ENCODE results near the gene AGAP2.

Gene AGAP2

GRCh38 chr12:57781801-57782200 is 43.3 kb upstream of the AGAP2 start:
- no peaks in the 10 kb centered on the region for H3K27me3 ChIP-seq (ENCODE audit: insufficient read depth, low read depth, severe bottlenecking)
- H3K36me3 ChIP-seq: peaks cover 38% of the 10 kb centered on the region
- no peaks in the 10 kb centered on the region for H3K9me3 ChIP-seq (ENCODE audit: severe bottlenecking)
- no peak for TF ChIP-seq CTCF (IDR thresholded peaks at IDR 0.05; ENCODE audit: low read depth, low read length)
- no peak for DNase-seq
- H3K4me3 ChIP-seq (ENCODE audit: low read depth, low read length): no peak overlapping the region
- H3K27ac ChIP-seq: no peak overlapping the region

GRCh38 chr12:57781244-57781643 is 42.7 kb upstream of the AGAP2 start:
- Histone ChIP-seq H3K36me3 (peaks cover 32% of the 10 kb centered on the region), H3K4me3 (ENCODE audit: low read depth, low read length) (no peak overlapping the region), H3K9me3 (ENCODE audit: severe bottlenecking) (no peaks in the 10 kb centered on the region), H3K27me3 (ENCODE audit: insufficient read depth, low read depth, severe bottlenecking) (no peaks in the 10 kb centered on the region), H3K27ac (no peak overlapping the region)
- no peak for TF ChIP-seq CTCF (IDR thresholded peaks at IDR 0.05; ENCODE audit: low read depth, low read length)
- DNase-seq: no peak

- H3K27ac ChIP-seq: no peak overlapping the region
- DNase-seq: no peak
- TF ChIP-seq CTCF (IDR thresholded peaks at IDR 0.05; ENCODE audit: low read depth, low read length): no peak
- H3K27me3 ChIP-seq (ENCODE audit: insufficient read depth, low read depth, severe bottlenecking): no peaks in the 10 kb centered on the region
- no peaks in the 10 kb centered on the region for H3K9me3 ChIP-seq (ENCODE audit: severe bottlenecking)
- peaks cover 26% of the 10 kb centered on the region for H3K36me3 ChIP-seq
- no peak overlapping the region for H3K4me3 ChIP-seq (ENCODE audit: low read depth, low read length)
These were observed 41.8 kb upstream of the AGAP2 start for GRCh38 chr12:57780284-57780897.

- DNase-seq: no peak
- H3K9me3 ChIP-seq (ENCODE audit: severe bottlenecking): no peaks in the 10 kb centered on the region
- peaks cover 22% of the 10 kb centered on the region for H3K36me3 ChIP-seq
- H3K27ac ChIP-seq: no peak overlapping the region
- TF ChIP-seq CTCF (IDR thresholded peaks at IDR 0.05; ENCODE audit: low read depth, low read length): no peak
- H3K27me3 ChIP-seq (ENCODE audit: insufficient read depth, low read depth, severe bottlenecking): no peaks in the 10 kb centered on the region
- H3K4me3 ChIP-seq (ENCODE audit: low read depth, low read length): no peak overlapping the region
These were observed 41.2 kb upstream of the AGAP2 start for GRCh38 chr12:57779736-57780135.

GRCh38 chr12:57777911-57778310 is 39.4 kb upstream of the AGAP2 start:
- TF ChIP-seq CTCF (IDR thresholded peaks at IDR 0.05; ENCODE audit: low read depth, low read length): no peak
- H3K27me3 ChIP-seq (ENCODE audit: insufficient read depth, low read depth, severe bottlenecking): no peaks in the 10 kb centered on the region
- H3K36me3 ChIP-seq: peaks cover 15% of the 10 kb centered on the region
- H3K4me3 ChIP-seq (ENCODE audit: low read depth, low read length): no peak overlapping the region
- H3K27ac ChIP-seq: no peak overlapping the region
- no peak for DNase-seq
- no peaks in the 10 kb centered on the region for H3K9me3 ChIP-seq (ENCODE audit: severe bottlenecking)

GRCh38 chr12:57777367-57777766 is 38.8 kb upstream of the AGAP2 start:
- H3K36me3 ChIP-seq: peaks cover 12% of the 10 kb centered on the region
- no peak overlapping the region for H3K4me3 ChIP-seq (ENCODE audit: low read depth, low read length)
- no peak for DNase-seq
- H3K27ac ChIP-seq: no peak overlapping the region
- no peaks in the 10 kb centered on the region for H3K27me3 ChIP-seq (ENCODE audit: insufficient read depth, low read depth, severe bottlenecking)
- H3K9me3 ChIP-seq (ENCODE audit: severe bottlenecking): no peaks in the 10 kb centered on the region
- TF ChIP-seq CTCF (IDR thresholded peaks at IDR 0.05; ENCODE audit: low read depth, low read length): no peak

Measured in WERI-Rb-1 (cell line).